ENCODE results near the gene CAMTA1. TPM values are rescaled to one million over a fixed set of nuclear protein-coding genes. Genes with fewer than 3 reads are reported as not detected.

CAMTA1 gene
- total and polyA plus RNA-seq, 2 experiments from 2014 or later, result 89.0 to 145 TPM

GRCh38 chr1:6965935-6966241 is 180.6 kb downstream of the CAMTA1 start:
- no peak for DNase-seq (ENCODE audit: low spot score)
- Histone ChIP-seq H4K20me1 (ENCODE audit: insufficient read depth, poor library complexity, severe bottlenecking) (no peaks in the 10 kb centered on the region), H3K9me3 (ENCODE audit: low read depth) (no peaks in the 10 kb centered on the region), H3K4me1 (ENCODE audit: insufficient read depth) (peaks cover 24% of the 10 kb centered on the region), H2AFZ (no peak overlapping the region), H3K27ac (no peak overlapping the region), H3K36me3 (replicated peaks; ENCODE audit: insufficient read depth, low read depth) (no peaks in the 10 kb centered on the region), H3K9me2 (replicated peaks; ENCODE audit: insufficient read depth) (no peaks in the 10 kb centered on the region), H3K4me3 (no peak overlapping the region), H3K4me2 (peak overlapping the region; percentile 58), H3K79me2 (no peaks in the 10 kb centered on the region), H3K27me3 (peaks cover 22% of the 10 kb centered on the region)
- TF ChIP-seq CTCF (IDR thresholded peaks at IDR 0.05; ENCODE audit: poor library complexity) (no peak), EZH2 (IDR thresholded peaks at IDR 0.05; ENCODE audit: borderline replicate concordance) (no peak), EZH2phosphoT487 (IDR thresholded peaks at IDR 0.05; ENCODE audit: low read depth, severe bottlenecking, unreplicated experiment) (no peak)
- WGBS (ENCODE audit: low lambda C conversion rate, missing lambda C conversion rate), result 83% methylated on average over 7 of the region's 7 CpGs

GRCh38 chr1:6966326-6966725 is 181.1 kb downstream of the CAMTA1 start:
- no peak overlapping the region for H3K4me3 ChIP-seq
- H3K4me2 ChIP-seq, result no peak overlapping the region
- no peaks in the 10 kb centered on the region for H3K9me3 ChIP-seq (ENCODE audit: low read depth)
- peaks cover 20% of the 10 kb centered on the region for H3K4me1 ChIP-seq (ENCODE audit: insufficient read depth)
- TF ChIP-seq EZH2 (IDR thresholded peaks at IDR 0.05; ENCODE audit: borderline replicate concordance) (no peak), CTCF (IDR thresholded peaks at IDR 0.05; ENCODE audit: poor library complexity) (no peak), EZH2phosphoT487 (IDR thresholded peaks at IDR 0.05; ENCODE audit: low read depth, severe bottlenecking, unreplicated experiment) (no peak)
- 95% methylated on average over 5 of the region's 5 CpGs for WGBS (ENCODE audit: low lambda C conversion rate, missing lambda C conversion rate)
- H2AFZ ChIP-seq, result no peak overlapping the region
- H3K79me2 ChIP-seq, result no peaks in the 10 kb centered on the region
- no peaks in the 10 kb centered on the region for H3K9me2 ChIP-seq (replicated peaks; ENCODE audit: insufficient read depth)
- no peak for DNase-seq (ENCODE audit: low spot score)
- peaks cover 22% of the 10 kb centered on the region for H3K27me3 ChIP-seq
- no peaks in the 10 kb centered on the region for H3K36me3 ChIP-seq (replicated peaks; ENCODE audit: insufficient read depth, low read depth)
- H3K27ac ChIP-seq, result no peak overlapping the region
- H4K20me1 ChIP-seq (ENCODE audit: insufficient read depth, poor library complexity, severe bottlenecking), result no peaks in the 10 kb centered on the region

- Histone ChIP-seq H2AFZ (no peak overlapping the region), H3K4me3 (no peak overlapping the region), H3K79me2 (no peaks in the 10 kb centered on the region), H3K9me2 (replicated peaks; ENCODE audit: insufficient read depth) (no peaks in the 10 kb centered on the region), H3K36me3 (replicated peaks; ENCODE audit: insufficient read depth, low read depth) (no peaks in the 10 kb centered on the region), H3K27ac (no peak overlapping the region), H3K4me2 (no peak overlapping the region), H4K20me1 (ENCODE audit: insufficient read depth, poor library complexity, severe bottlenecking) (no peaks in the 10 kb centered on the region), H3K9me3 (ENCODE audit: low read depth) (no peaks in the 10 kb centered on the region), H3K4me1 (ENCODE audit: insufficient read depth) (peaks cover 14% of the 10 kb centered on the region), H3K27me3 (peaks cover 17% of the 10 kb centered on the region)
- WGBS (ENCODE audit: low lambda C conversion rate, missing lambda C conversion rate), result 82% methylated on average over 7 of the region's 8 CpGs
- TF ChIP-seq EZH2 (IDR thresholded peaks at IDR 0.05; ENCODE audit: borderline replicate concordance) (no peak), CTCF (IDR thresholded peaks at IDR 0.05; ENCODE audit: poor library complexity) (no peak), EZH2phosphoT487 (IDR thresholded peaks at IDR 0.05; ENCODE audit: low read depth, severe bottlenecking, unreplicated experiment) (no peak)
- no peak for DNase-seq (ENCODE audit: low spot score)
Observed at GRCh38 chr1:6967431-6968111, 182.3 kb downstream of the CAMTA1 start.

Data from hepatocyte (in vitro differentiated cells).